Ascending aorta (tissue), 2 donors: ENCODE data around the gene ENTPD2. TPM values are rescaled to one million over a fixed set of nuclear protein-coding genes. Genes with fewer than 3 reads are reported as not detected.

ENCODE experiments used
- DNase-seq, 2 donors: peaks; one replicate each; pipeline ENCODE4 v3.0.0-alpha.2; 2019; ENCODE audit warnings: low spot score in 2 of 2
- H3K27ac ChIP-seq, 2 donors: fragments of 200-600 bp; sonication (generic); one replicate each; pipeline ENCODE4 v1.5.1; 2016 to 2017; ENCODE audit warnings: mild to moderate bottlenecking in 1 of 2
- H3K27me3 ChIP-seq: fragments of 200-600 bp; sonication (generic); one replicate; pipeline ENCODE4 v1.5.1; 2017
- H3K36me3 ChIP-seq, 2 donors: fragments of 200-600 bp; sonication (generic); one replicate each; pipeline ENCODE4 v1.5.1; 2016
- H3K4me1 ChIP-seq, 2 donors: fragments of 200-600 bp; sonication (generic); one replicate each; pipeline ENCODE4 v1.5.1; 2016 to 2017; ENCODE audit warnings: mild to moderate bottlenecking in 1 of 2
- H3K4me3 ChIP-seq, 2 donors: fragments of 200-600 bp; sonication (generic); one replicate each; pipeline ENCODE4 v1.5.1; 2016 to 2017; ENCODE audit warnings: mild to moderate bottlenecking in 1 of 2
- H3K9me3 ChIP-seq, 2 donors: fragments of 200-600 bp; sonication (generic); one replicate each; pipeline ENCODE4 v1.5.1; 2016
- intact Hi-C: fragments of 100-400 bp; cut with DNase I; formaldehyde crosslinking; loops from one replicate; pipeline ENCODE4 v1.15.1; 2023
- total RNA-seq: library from RNA; depleted of rRNA; stranded (reverse); fragments of >200 nt; gene quantifications from one replicate; pipeline ENCODE4 v1.1.0, GENCODE V29; 2016
- TF ChIP-seq, protein P1 (sequence below), 3 experiments: fragments of 200-600 bp in 2 of 3; fragments of 450-650 bp in 1 of 3; sonication (generic) in 2 of 3; IDR thresholded peaks; one replicate each; pipeline ENCODE4 v1.5.1; 2016 to 2019; ENCODE audit warnings: antibody characterized with exemption in 3 of 3, mild to moderate bottlenecking in 1 of 3, moderate library complexity in 1 of 3

ENTPD2 gene
- total RNA-seq, 1 donor from 2014 or later: not detected

- peaks cover 47 to 77% of the 10 kb centered on the region in 2 donors for H3K36me3 ChIP-seq
- no peaks in the 10 kb centered on the region for H3K4me1 ChIP-seq
- DNase-seq: no peak
- no peaks in the 10 kb centered on the region for H3K27me3 ChIP-seq
- no peak overlapping the region for H3K4me3 ChIP-seq
- intact Hi-C loops: no loop called here
- TF ChIP-seq, protein P1, sequence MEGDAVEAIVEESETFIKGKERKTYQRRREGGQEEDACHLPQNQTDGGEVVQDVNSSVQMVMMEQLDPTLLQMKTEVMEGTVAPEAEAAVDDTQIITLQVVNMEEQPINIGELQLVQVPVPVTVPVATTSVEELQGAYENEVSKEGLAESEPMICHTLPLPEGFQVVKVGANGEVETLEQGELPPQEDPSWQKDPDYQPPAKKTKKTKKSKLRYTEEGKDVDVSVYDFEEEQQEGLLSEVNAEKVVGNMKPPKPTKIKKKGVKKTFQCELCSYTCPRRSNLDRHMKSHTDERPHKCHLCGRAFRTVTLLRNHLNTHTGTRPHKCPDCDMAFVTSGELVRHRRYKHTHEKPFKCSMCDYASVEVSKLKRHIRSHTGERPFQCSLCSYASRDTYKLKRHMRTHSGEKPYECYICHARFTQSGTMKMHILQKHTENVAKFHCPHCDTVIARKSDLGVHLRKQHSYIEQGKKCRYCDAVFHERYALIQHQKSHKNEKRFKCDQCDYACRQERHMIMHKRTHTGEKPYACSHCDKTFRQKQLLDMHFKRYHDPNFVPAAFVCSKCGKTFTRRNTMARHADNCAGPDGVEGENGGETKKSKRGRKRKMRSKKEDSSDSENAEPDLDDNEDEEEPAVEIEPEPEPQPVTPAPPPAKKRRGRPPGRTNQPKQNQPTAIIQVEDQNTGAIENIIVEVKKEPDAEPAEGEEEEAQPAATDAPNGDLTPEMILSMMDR (IDR thresholded peaks at IDR 0.05): no peak
- H3K27ac ChIP-seq: no peak overlapping the region
- no peaks in the 10 kb centered on the region for H3K9me3 ChIP-seq
Measured at GRCh38 chr9:137016436-137016835, 37.4 kb downstream of the ENTPD2 start.

- TF ChIP-seq, protein P1 (IDR thresholded peaks at IDR 0.05): no peak
- H3K27ac ChIP-seq: no peak overlapping the region
- H3K4me3 ChIP-seq: no peak overlapping the region
- no peak for DNase-seq
- intact Hi-C loops: no loop called here
- H3K27me3 ChIP-seq: no peaks in the 10 kb centered on the region
- peaks cover 49 to 80% of the 10 kb centered on the region in 2 donors for H3K36me3 ChIP-seq
- no peaks in the 10 kb centered on the region for H3K9me3 ChIP-seq
- H3K4me1 ChIP-seq: no peaks in the 10 kb centered on the region
Measured at GRCh38 chr9:137015976-137016375, 37.9 kb downstream of the ENTPD2 start.

DNA sequence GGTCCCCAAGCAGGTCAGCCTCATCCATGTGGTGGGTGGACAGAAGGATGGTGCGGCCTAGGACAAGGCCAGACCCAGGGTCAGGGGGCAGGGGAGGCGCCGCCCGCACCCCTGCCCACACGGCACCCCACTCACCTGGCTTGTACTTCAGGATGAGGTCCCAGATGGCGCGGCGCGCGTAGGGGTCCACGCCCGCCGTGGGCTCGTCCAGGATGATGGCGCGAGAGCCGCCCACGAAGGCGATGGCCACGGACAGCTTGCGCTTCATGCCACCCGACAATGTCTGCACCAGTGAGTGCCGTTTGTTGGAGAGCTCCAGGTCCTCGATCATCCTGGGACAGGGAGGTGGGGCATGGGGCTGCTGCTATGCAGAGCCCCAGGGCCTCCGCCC, 38.3 kb downstream of the ENTPD2 start:
- no peaks in the 10 kb centered on the region for H3K4me1 ChIP-seq
- intact Hi-C loops: no loop called here
- peaks cover 50 to 76% of the 10 kb centered on the region in 2 donors for H3K36me3 ChIP-seq
- H3K4me3 ChIP-seq: no peak overlapping the region
- no peak for DNase-seq
- H3K9me3 ChIP-seq: no peaks in the 10 kb centered on the region
- no peaks in the 10 kb centered on the region for H3K27me3 ChIP-seq
- no peak overlapping the region for H3K27ac ChIP-seq
- TF ChIP-seq, protein P1 (IDR thresholded peaks at IDR 0.05): no peak

GRCh38 chr9:137014776-137015539, 38.9 kb downstream of the ENTPD2 start:
- TF ChIP-seq, protein P1 (IDR thresholded peaks at IDR 0.05): no peak
- peaks cover 50 to 74% of the 10 kb centered on the region in 2 donors for H3K36me3 ChIP-seq

DNA sequence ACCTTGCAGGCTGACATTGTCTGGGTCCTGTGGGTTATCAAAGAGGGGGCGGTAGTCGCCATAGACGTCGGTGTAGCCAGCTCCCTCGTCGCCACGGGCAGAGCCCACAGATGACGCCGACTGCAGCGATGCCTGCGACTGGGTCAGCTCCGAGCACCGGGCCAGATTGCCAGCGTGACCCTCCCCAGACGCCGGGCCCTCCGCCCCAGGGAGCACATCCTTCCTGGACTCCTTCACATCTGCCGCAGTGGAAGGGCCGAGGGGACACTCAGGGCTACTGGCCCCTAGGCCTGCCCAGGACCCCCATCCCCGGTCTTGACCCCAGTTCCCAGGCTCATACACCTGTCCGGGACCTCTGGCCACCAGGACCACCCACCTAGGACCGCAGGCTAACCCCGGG, 39.7 kb downstream of the ENTPD2 start:
- Histone ChIP-seq H3K9me3 (no peaks in the 10 kb centered on the region), H3K27ac (no peak overlapping the region), H3K4me1 (no peaks in the 10 kb centered on the region), H3K27me3 (no peaks in the 10 kb centered on the region), H3K4me3 (no peak overlapping the region), H3K36me3 (peaks cover 50 to 81% of the 10 kb centered on the region in 2 donors)
- intact Hi-C loops: no loop called here
- DNase-seq: no peak
- TF ChIP-seq, protein P1 (IDR thresholded peaks at IDR 0.05): no peak

More at GRCh38 chr9:137014776-137015539, 38.9 kb downstream of the ENTPD2 start:
- no peak overlapping the region for H3K4me3 ChIP-seq
- intact Hi-C loops: no loop called here
- H3K27ac ChIP-seq: no peak overlapping the region
- no peaks in the 10 kb centered on the region for H3K9me3 ChIP-seq
- H3K27me3 ChIP-seq: no peaks in the 10 kb centered on the region
- H3K4me1 ChIP-seq: no peaks in the 10 kb centered on the region
- DNase-seq: no peak
